ENCODE measurements around the gene TSEN2.

DNA sequence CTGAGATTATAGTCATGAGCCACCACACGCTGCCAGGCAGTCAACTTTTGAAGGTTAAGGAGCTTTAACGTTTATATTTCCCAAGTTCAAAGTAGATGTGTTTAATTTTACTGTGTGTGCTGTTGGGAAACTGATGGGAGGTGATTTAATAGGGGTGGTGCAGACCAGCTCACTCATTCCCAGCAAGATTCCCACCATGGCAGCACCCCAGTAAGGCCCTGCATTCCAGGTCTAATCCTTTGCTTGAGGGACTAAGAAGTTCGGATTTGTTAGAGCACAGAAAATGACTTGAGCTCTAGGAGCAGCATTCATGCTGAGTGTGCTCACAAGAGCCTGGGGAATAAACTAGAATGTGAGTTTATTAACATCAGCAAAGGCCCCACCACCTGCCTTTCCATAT lies 25.2 kb downstream of the TSEN2 start:
- TF ChIP-seq EZH2 (IDR thresholded peaks at IDR 0.05; ENCODE audit: low read length) = no peak
- TF ChIP-seq, protein P1, sequence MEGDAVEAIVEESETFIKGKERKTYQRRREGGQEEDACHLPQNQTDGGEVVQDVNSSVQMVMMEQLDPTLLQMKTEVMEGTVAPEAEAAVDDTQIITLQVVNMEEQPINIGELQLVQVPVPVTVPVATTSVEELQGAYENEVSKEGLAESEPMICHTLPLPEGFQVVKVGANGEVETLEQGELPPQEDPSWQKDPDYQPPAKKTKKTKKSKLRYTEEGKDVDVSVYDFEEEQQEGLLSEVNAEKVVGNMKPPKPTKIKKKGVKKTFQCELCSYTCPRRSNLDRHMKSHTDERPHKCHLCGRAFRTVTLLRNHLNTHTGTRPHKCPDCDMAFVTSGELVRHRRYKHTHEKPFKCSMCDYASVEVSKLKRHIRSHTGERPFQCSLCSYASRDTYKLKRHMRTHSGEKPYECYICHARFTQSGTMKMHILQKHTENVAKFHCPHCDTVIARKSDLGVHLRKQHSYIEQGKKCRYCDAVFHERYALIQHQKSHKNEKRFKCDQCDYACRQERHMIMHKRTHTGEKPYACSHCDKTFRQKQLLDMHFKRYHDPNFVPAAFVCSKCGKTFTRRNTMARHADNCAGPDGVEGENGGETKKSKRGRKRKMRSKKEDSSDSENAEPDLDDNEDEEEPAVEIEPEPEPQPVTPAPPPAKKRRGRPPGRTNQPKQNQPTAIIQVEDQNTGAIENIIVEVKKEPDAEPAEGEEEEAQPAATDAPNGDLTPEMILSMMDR (optimal IDR thresholded peaks at IDR 0.05 in 1 of 3, IDR thresholded peaks at IDR 0.05 in 1 of 3, conservative IDR thresholded peaks at IDR 0.05 in 1 of 3; ENCODE audit: extremely low read depth in 1 of 3, insufficient read depth in 2 of 3, low read length in 3 of 3) = no peak

Measured in keratinocyte (primary cell).